GM18498 (cell line): ENCODE results near the gene ARID5B.

Source experiments
- ATAC-seq: cut with Tn5 transposase; IDR thresholded peaks from one replicate; pipeline ENCODE4 v1.9.1; 2021; ENCODE audit warnings: mild to moderate bottlenecking, moderate library complexity; ENCODE audit not compliant: unreplicated experiment

The ARID5B gene

DNA sequence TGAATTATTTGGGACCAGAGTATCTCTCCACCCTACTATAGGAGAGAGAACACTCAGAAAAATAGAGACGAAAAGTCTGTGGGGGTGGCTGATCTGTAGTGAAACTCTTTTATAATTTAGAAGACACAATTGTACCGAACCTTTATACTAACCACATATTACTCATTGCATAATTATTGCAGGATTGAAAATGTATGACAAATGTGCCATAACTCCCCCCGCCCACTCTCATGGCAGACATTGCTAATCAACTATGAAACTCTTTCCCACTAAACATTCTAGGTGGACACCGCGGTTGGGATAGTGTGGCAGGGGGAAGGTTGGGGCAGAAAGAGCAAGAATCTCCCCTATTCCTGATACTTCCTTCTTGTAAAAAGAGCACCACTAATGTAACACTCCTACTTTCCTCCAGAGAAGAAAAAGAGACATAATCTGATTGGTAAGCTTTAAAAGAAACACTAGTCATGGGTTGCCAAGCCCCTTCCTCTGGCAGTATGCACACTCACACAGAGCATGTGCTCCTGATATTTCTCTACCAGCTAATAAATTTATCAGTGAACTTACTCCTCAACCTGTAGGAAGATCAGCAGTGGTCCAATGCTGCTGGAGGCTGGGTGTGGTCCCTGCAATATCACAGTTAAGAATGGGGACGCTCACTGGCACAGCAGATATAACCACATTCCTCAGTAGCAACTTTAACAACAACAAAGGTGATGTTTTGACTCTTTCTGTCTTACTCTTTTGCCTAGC lies 18.7 kb upstream of the ARID5B start:
- peak; percentile 46 for ATAC-seq

DNA sequence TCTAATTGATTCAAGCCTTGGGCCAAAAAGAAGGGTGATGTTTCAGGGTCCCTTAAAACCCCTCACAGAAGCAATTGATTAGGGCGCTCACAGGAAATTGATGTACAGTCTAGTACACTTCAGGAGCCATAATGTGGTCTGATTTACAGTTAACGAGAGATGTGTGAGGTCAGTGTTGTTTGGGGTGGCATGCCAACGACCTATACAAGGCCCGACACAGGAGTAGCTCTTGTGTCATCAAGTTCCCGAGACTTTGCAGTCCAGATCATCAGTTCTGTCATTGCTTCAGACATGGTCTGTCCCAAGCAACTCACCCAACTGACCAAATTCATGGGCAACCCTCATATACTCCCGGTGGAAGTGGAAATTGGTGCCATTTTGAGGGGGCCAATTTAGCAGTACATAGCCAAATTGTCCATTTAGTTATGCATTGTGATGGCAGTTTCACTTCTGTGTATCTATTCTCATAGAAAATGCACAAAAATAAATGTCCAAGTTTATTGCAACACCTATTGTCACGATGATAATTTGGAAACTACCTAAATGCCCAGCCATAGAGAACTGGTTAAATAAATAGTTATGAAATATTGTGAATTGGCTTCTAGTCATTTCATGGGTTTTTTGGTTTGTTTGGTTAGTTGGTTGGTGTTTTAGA lies 18.0 kb upstream of the ARID5B start:
- peak; percentile 41 for ATAC-seq

DNA sequence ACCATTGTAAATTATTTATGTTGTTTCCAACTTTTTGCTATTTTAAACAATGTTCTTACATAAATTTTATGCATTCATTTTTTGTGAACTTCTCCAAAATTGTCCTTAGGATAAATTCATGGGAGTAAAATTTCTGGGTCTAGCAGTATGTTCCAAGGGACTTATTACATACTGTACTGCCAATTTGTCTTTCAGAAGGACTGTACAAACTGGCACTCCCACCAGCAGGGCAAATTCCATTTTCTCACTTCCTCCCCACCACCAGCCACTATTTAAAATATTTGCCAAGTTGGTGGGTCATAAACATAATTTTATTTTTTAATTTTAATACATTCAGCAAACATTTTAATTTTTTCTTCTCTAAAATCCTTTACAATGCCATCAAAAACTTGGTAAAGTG lies 13.7 kb upstream of the ARID5B start:
- no peak for ATAC-seq

DNA sequence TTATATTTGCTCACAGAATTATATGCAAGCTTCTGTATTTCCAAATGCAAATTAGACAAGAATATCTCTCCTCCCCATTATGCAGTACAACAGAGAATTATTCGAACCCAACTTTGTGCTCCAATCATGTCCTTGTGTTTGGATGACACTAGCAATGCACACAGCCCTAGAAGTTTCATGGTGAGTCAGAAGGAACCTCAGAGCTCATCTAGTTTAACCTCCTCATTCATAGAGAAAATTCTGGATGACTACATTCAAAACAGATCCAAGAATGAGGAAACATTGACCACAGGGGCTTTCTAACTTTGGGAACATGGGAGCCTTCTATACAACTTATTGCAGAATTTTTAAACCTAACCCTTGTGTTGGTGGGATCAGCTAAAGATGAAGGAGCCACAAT lies 12.8 kb upstream of the ARID5B start:
- ATAC-seq = no peak

DNA sequence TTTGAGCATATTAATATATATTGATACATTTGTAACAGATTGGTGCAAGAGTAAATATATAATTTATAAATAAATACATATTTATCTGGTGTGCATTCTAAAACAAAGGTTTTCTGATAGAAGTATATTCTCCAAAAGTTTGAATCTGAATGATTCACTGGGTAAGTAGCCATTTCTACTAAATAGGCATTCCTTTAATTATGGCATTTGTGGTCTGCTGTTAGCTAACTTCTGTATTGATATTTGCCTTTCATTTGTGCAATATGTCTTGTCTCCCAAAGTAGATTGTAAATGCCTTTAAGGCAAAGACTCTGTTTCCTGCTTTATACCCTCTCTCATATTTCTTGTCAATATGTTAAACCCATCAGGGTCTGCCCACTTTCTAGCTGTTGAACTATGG lies 11.1 kb upstream of the ARID5B start:
- no peak for ATAC-seq

DNA sequence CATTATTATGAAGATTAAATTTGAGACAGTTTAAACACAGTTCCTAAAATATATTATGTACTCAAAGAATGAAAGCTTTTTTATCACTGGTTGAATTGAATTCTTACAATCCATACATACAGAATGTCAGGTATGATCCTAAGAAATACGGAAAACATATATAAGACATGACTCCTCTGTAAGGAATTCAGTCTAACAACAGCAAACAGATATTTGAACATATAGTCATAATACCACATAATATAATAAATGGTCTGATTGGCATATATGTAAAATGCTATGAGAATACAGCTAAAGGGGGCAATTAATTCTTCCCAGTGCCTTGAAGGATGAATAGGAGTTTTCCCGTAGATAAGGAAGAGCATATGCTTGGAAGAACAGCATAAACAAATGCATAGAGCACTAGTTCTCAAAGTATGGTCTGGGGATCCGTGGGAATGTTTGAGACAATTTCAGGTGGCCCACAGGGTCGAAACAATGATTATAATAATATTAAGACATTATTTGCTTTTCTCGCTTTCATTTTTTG lies 10.6 kb upstream of the ARID5B start:
- ATAC-seq = no peak

DNA sequence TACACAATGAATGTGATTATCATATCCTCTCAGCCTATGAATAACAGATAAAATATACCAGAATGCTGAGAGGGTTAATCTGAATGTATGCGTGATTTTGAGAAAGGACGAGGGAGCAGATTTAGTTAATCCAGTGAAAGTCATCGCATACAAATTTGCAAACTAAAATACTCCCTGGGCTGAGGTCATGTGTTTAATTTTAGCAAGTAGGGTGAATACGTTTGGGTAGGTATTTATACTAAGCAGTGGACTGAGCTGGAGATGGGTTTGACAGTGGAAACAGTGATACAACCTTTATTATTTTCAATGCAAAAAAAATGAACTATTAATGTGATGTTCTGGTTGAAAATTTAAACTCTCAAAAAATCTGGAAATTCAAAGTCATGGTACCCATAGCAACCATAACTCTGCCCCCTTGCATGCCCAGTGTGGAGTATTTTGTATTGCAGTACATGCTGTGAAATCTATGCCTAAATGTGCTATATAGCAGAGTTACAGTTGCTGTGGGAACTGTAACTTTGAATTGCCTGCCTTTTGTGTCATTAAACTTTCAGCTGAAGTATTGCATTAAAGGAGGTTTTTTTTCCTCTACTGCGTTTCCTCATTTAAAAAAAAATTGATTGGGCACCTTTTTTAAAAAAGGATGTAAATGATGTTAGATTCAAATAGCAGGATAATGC lies 9.5 kb upstream of the ARID5B start:
- no peak for ATAC-seq

DNA sequence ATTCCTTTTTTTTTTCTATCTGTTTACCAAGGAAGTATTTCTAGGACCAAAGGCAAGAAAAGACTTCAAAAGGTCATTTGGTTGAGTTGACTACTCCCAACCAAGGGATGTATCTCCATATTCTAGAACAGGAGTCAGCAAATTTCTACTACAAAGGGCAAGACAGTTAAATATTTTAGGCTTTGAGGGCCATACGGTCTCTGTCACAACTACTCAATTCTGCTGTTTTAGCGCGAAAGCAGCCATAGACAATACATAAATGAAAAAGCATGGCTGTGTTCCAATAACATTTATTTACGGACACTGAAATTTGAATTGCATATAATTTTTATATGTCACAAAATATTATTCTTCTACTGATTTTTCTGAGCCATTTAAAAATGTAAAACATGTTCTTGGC lies 8.5 kb upstream of the ARID5B start:
- ATAC-seq = no peak

DNA sequence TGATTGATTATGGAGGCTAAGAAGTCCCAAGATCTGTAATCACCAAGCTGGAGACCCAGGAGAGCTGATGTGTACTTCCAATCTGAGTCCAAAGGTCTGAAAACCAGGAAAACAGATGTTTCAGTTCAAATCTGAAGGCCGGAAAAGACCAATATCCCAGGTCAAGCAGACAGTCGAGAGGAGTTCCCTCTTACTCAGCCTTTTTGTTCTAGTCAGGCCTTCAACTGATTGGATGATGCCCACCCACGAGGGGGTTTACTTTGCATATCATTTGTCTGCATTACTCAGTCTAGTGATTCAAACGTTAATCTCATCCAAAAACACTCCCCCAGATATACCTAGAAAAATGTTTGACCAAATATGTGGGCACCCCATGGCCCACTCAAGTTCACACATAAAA lies 7.4 kb upstream of the ARID5B start:
- no peak for ATAC-seq

DNA sequence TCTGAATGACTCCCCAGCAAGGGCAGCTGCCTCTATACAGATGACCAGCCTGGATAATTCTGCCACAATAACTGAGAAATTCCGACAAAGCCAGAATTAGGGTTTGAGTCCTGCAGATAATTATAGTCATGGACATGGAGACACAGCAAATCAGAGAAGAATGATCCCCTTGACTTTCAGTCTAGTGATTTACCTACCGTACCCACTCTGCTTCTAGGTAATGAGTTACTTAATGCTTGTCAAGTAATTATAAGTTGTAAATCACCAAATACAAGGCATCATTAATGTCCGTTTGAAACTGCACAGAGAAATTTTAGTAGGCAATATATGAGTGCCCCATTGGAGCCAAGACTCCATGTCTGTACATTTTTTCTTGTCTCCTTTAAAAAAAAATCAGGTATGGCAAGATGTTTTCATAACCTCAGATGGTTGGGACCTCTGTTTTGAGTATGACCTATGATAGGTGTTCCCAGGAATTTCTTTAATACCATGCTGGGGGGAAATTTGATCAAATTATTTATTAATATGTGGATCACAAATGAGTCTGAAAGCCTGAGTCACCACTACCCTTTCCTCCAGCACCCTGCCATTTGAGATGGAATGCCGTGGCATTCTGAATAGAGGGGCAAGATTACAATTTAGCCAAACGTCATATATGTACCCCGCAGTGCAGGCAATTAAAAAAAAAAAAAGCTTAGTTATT lies 5.5 kb upstream of the ARID5B start:
- no peak for ATAC-seq

DNA sequence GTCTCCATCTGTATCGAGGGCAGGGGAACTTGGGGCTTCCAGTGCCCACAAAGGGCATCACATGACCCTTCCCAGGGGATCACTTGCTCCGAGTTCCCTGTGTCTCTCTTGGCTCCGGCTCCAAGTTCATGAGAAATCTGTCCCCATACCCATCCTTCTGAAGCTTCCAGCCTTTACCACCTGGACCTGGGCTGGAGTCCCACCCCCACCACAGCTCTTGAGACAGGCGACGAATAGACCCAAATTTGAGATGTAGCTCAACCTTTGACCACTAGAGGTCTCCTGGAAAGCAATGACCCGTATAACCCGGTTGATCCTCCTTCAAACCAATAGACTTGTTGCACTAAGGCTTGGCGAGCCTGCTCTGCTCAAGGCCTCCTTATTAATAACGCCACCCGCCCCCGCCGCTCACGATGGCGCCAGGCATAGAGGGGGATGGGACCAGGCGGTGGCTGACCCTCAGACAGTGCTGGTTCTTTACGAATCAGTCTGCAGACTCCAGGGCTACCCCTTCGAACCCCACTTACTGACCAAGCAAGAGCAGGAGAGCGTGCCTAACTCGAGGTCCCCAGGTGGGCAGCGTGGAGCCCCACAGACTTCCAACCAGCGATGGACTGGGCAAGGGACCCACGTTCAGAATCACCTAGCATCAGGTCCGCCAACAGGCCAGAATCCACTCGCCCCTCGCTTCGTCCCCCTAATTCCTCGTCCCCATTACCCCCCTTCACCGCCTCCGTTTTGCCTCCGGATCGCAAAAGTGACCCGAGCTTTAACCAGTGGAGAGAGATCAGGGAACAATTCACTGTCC lies 4.4 kb upstream of the ARID5B start:
- ATAC-seq = peak; percentile 70

DNA sequence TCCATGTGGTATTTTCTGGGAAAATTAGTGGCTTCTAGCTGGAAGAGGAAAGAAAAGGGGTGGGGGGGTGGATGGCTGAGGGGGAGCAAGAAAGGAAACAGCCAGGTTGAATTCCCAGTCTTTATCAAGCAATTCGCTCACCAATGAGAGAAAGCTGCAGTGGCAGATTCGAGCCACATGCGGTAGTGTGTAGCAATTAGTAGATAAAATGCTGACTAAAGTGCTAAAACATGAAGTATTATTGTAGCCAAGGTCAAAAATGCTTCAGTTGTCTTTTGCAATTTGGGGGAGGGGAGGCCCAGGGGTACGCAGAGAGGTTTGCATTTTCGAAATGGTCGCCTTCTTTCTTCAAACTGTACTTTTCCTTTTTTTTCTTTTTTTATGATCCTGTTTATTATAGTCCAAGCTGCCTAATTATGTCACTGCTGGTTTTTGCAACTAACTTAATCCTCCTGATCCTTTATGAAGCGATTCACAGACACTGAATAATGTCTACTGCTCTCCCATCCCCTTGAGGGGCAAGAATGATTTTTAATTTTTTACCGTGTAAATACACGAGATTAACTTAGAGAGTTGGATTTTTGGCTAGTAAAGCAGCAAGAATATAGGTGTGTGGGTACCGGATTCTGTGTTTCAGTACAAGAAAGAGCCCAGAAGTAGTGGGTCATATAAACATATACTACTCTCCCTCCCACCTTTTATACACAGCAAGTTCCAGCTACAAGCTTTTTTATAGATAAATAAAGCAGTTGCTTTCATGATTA lies 3.6 kb upstream of the ARID5B start:
- ATAC-seq = no peak

DNA sequence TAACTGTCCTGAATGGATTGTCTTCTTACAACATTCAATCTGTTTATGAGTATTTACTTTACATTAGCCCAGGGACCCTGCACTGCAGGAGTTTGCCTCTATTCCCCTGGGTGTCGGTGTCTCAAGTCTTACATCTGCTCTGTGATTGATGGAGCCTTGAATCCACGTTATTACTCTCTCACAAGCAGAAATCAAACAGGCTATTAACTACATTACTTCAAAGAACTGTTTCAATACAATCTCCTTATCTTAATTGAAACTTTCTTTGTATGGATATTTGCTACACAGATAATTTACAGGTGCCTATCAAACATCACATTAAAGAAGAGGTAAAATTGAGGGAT lies 3.1 kb upstream of the ARID5B start:
- no peak for ATAC-seq

DNA sequence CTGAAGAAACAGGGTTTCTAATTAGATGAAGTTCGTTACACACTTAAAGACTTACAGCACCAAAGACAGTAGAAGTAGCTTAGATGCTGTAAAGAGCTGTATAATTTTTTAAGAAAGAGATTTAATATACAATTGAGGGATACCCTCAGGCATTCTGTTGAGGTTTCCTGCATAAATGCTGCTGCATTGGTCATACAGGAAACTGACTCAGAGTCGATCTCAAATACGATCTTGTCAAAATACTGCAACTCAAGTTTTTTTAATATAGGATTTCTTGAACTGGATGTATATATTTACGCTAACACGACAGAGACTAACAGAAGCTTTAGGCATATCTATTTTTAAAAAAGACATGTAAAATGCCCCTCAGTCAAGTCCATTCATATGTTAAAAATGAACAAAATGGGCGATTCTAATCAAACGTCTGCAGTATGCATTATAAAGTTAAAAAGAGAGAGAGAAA lies 2.4 kb upstream of the ARID5B start:
- no peak for ATAC-seq

DNA sequence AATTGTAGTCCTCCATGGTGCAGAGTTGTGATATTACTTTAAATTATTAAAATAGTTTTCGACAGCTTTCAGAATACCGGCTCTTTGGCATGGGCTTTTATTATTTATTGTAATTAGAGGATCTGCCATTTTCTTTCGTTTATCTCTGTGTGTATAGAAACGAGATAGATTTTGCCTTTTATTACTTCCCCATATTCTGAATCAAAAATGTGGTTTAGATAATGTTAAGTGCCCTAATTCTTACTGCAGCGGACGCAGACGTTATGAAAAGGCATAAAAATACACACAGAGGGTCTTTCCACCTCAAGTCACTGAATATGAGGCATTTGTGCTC lies 1.9 kb upstream of the ARID5B start:
- ATAC-seq = no peak

DNA sequence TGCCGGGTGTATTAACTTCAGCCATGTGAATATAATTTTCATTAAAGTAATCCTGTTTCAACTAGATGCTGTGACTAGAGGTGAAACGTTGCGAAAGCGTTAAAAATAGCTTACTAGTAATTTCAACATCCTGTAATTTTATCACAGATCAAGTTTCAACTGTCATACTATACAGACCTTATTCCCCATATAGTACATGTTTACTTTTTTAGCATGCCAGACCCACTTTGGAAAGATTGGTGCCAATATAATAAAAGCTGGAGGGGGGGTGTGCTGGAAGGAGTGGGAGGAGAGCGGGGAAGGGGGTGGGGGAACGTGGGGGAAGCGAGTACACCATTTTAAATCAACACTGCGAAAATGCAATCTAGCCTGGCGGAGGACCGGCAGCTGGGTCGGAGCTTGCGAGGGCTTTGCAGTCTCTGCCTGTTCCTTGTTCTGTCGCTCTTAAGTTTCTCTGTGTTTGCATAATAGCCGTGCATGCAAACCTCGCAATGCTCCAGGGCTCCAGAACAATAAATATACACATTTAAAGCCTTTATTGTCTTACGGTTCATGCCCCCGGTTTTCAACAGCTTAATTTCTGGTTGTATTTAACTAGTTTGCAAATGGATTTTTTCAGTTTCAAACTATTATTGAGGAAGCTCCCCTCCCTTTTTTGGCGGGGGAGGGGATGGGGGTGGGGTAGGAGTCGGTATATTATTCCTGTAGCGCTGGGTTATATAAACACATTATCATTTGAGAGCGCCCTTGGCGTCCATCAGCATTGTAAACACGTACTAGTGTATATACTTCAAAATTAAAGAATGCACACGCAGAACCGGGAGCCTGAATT lies 1.3 kb upstream of the ARID5B start:
- peak; percentile 36 for ATAC-seq

DNA sequence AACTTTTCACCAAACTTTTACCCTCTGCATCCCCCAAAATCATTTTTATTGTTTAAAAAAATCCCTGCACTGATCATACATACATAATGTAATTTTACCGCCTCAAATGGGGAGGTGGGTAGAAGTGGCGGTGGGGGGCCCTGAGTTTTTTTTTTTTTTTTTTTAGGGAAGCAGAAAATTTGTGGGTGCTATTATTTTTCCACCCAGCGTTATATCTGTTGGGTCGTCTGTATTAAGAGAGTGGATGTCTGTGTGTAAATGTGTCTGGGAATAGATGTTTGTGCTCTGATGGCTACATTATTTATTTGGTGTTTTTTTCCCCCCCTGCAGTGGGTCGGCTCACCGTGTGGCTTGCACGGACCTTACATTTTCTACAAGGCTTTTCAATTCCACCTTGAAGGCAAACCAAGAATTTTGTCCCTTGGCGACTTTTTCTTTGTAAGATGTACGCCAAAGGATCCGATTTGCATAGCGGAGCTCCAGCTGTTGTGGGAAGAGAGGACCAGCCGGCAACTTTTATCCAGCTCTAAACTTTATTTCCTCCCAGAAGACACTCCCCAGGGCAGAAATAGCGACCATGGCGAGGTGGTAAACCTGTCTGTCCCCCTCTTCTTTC lies 438 bp downstream of the ARID5B start:
- no peak for ATAC-seq

DNA sequence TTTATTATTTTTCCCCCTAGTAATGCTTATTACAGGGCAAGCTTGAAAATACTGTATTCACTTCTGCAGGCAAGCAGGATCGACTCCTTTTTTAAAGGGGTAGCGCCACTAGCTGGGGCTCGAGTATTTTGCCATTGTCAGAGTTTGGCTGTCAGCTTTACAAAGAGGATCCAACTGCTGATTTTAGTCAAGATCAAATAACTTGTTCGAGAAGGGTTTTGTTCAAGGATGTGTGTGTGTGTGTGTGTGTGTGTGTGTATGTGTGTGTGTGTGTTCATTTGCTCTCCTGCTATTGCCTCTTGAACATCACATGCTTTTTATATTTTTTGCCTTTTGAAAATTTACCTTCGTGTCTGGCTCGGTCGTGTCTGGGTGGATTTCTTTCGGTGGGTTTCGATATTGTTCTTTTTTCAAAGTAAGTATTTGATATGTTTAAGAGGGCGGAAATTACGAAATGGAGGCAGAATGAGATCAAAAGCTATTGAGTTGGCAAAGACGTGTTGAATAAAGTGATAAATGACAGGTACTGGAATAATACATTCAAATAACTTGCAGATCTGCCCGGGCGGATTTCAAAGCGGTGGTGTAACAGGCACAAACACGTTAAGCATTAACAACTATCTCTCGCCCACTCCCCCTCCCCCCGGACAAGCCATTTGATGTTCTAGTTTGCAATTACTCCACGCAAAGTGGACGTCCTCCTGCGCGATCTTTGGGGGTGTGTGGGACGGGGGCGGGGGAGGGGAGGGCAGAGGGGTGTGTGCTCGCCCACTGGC lies 1.1 kb downstream of the ARID5B start:
- no peak for ATAC-seq
